ENCODE data around the gene ERN1.

ERN1 gene

GRCh38 chr17:64001763-64002529, 128.0 kb downstream of the ERN1 start:
- no peak for DNase-seq

- no peak for DNase-seq
Measured at GRCh38 chr17:64001091-64001579, 128.8 kb downstream of the ERN1 start.

- no peak for DNase-seq
Measured at GRCh38 chr17:63999680-64000531, 130.0 kb downstream of the ERN1 start.

- no peak for DNase-seq
Measured at GRCh38 chr17:63998721-63999679, 130.9 kb downstream of the ERN1 start.

- DNase-seq = peak; percentile 24 to 59
Measured at GRCh38 chr17:63998050-63998720, 131.8 kb downstream of the ERN1 start, which contains the start of gene PRR29. PRR29 (plus strand) TSS chr17:63998351; CDS start chr17:63998365, 14 bp downstream.

- no peak for DNase-seq
Measured at GRCh38 chr17:63997341-63998048, 132.4 kb downstream of the ERN1 start.

GRCh38 chr17:63996430-63997182, 133.3 kb downstream of the ERN1 start:
- no peak for DNase-seq

GRCh38 chr17:63995626-63996025, 134.3 kb downstream of the ERN1 start:
- no peak for DNase-seq

GRCh38 chr17:63993368-63993985, 136.5 kb downstream of the ERN1 start:
- no peak for DNase-seq

GRCh38 chr17:63991611-63992010, 138.3 kb downstream of the ERN1 start:
- DNase-seq = no peak

GRCh38 chr17:63989622-63990345, 140.2 kb downstream of the ERN1 start:
- DNase-seq = no peak
